ENCODE measurements around the gene SCIMP. TPM values are rescaled to one million over a fixed set of nuclear protein-coding genes. Genes with fewer than 3 reads are reported as not detected.

Gene SCIMP
- total RNA-seq = 1 to 10 TPM in 2 of 4 donors, under 1 TPM in 1, not detected in 1; 0.82 to 9.1 (median 2.6) TPM

- WGBS, 2 donors (ENCODE audit: low coverage in 1 of 2) = 70 to 90% methylated on average over 2 to 14 of the region's 19 CpGs
- in situ Hi-C loops (cut with MboI; ENCODE audit: low pct_ligation_motif_present in 1 of 4, low pct_unique_long_range_greater_than_20kb in 1 of 4, low sequenced_read_pairs in 3 of 4) (no loop called here), intact Hi-C loops (cut with DNase I; ENCODE audit: low total_unique reads) (no loop called here)
- Histone ChIP-seq H3K36me3 (no peaks in the 10 kb centered on the region), H3K27me3 (no peaks in the 10 kb centered on the region), H3K4me3 (no peak within 1 kb of the TSS), H3K9me3 (no peaks in the 10 kb centered on the region), H3K4me1 (peaks cover 0 to 2% (median 0%) of the 10 kb centered on the region in 4 donors), H3K27ac (peak within 1 kb of the TSS; percentile 14 to 53 (median 33))
- peak; percentile 40 for DNase-seq
- TF ChIP-seq POLR2A (IDR thresholded peaks at IDR 0.05) = peak; percentile 39
- no peak for TF ChIP-seq EP300 (IDR thresholded peaks at IDR 0.05; ENCODE audit: low read depth)
- TF ChIP-seq POLR2AphosphoS5 (IDR thresholded peaks at IDR 0.05) = peak in 2 of 3 donors; percentile 18 to 44
- no peak for TF ChIP-seq CTCF (IDR thresholded peaks at IDR 0.05)
These were observed at the start of gene SCIMP for GRCh38 chr17:5234645-5235576. Gene SCIMP (minus strand): TSS chr17:5234860. CDS start chr17:5234755, 105 bp downstream.

GRCh38 chr17:5283571-5284315 lies 49.1 kb upstream of the SCIMP start:
- intact Hi-C loops (cut with DNase I; ENCODE audit: low total_unique reads) (no loop called here), in situ Hi-C loops (cut with MboI; ENCODE audit: low pct_ligation_motif_present in 1 of 4, low pct_unique_long_range_greater_than_20kb in 1 of 4, low sequenced_read_pairs in 3 of 4) (no loop called here)
- peaks cover 3 to 41% (median 15%) of the 10 kb centered on the region in 4 donors for H3K4me1 ChIP-seq
- H3K27me3 ChIP-seq = no peaks in the 10 kb centered on the region
- H3K36me3 ChIP-seq = no peaks in the 10 kb centered on the region
- no peak for TF ChIP-seq POLR2AphosphoS5 (IDR thresholded peaks at IDR 0.05)
- no peak for TF ChIP-seq EP300 (IDR thresholded peaks at IDR 0.05; ENCODE audit: low read depth)
- no peak for TF ChIP-seq CTCF (IDR thresholded peaks at IDR 0.05)
- no peak for TF ChIP-seq POLR2A (IDR thresholded peaks at IDR 0.05)
- DNase-seq = no peak
- 35 to 54% methylated on average over 3 to 5 of the region's 5 CpGs for WGBS, 2 donors (ENCODE audit: low coverage in 1 of 2)
- no peaks in the 10 kb centered on the region for H3K9me3 ChIP-seq
- H3K4me3 ChIP-seq = peak overlapping the region in 1 of 4 donors; percentile 61
- H3K27ac ChIP-seq = peak overlapping the region in 2 of 4 donors; percentile 30 to 96

GRCh38 chr17:5282642-5283217 lies 48.1 kb upstream of the SCIMP start:
- in situ Hi-C loops (cut with MboI; ENCODE audit: low pct_ligation_motif_present in 1 of 4, low pct_unique_long_range_greater_than_20kb in 1 of 4, low sequenced_read_pairs in 3 of 4) = no loop called here
- TF ChIP-seq POLR2A (IDR thresholded peaks at IDR 0.05) (no peak), EP300 (IDR thresholded peaks at IDR 0.05; ENCODE audit: low read depth) (no peak), POLR2AphosphoS5 (IDR thresholded peaks at IDR 0.05) (no peak), CTCF (IDR thresholded peaks at IDR 0.05) (no peak)
- Histone ChIP-seq H3K4me3 (peak overlapping the region; percentile 43 to 97 (median 79)), H3K27me3 (no peaks in the 10 kb centered on the region), H3K4me1 (peaks cover 3 to 37% (median 15%) of the 10 kb centered on the region in 4 donors), H3K27ac (peak overlapping the region; percentile 83 to 98 (median 94)), H3K36me3 (no peaks in the 10 kb centered on the region), H3K9me3 (no peaks in the 10 kb centered on the region)
- 3 to 6% methylated on average over 20 to 29 of the region's 34 CpGs for WGBS, 2 donors (ENCODE audit: low coverage in 1 of 2)
- peak; percentile 15 for DNase-seq
- intact Hi-C loops (cut with DNase I; ENCODE audit: low total_unique reads) = no loop called here

Measured in transverse colon (tissue), 4 donors.